ENCODE data around the gene CHD2. TPM values are rescaled to one million over a fixed set of nuclear protein-coding genes. Genes with fewer than 3 reads are reported as not detected.

The CHD2 gene
- total and polyA plus RNA-seq, 10 of the 15 experiments (the other 5 are each of a cell fraction or from before 2014, with no cell fraction given) = 38.1 to 94.7 (median 63.3) TPM

- H3K9ac ChIP-seq (ENCODE audit: control insufficient read depth, insufficient read depth, low read length) = no peak overlapping the region
- H2AFZ ChIP-seq (ENCODE audit: control insufficient read depth, low read depth, low read length) = no peak overlapping the region
- H4K20me1 ChIP-seq (ENCODE audit: control insufficient read depth, insufficient read depth) = no peaks in the 10 kb centered on the region
- SMC1A ChIA-PET (ENCODE audit: uncharacterized antibody, unreplicated experiment) = no interaction called here
- RAD21 ChIA-PET (ENCODE audit: unreplicated experiment) = no interaction called here
- no peak for ATAC-seq
- no peaks in the 10 kb centered on the region for H3K79me2 ChIP-seq (ENCODE audit: control insufficient read depth, insufficient read depth, low read length)
- H3K4me3 ChIP-seq = no peak overlapping the region
- 26% methylated on average over 30 of the region's 30 CpGs for WGBS (ENCODE audit: insufficient coverage, insufficient replicate concordance, low lambda C conversion rate, missing lambda C conversion rate)
- no peaks in the 10 kb centered on the region for H3K36me3 ChIP-seq (ENCODE audit: control insufficient read depth in 2 of 2, insufficient read depth in 2 of 2, low read length in 1 of 2)
- H3K4me1 ChIP-seq (ENCODE audit: control insufficient read depth, insufficient read depth, low read length) = no peaks in the 10 kb centered on the region
- H3K27ac ChIP-seq (ENCODE audit: control insufficient read depth, insufficient read depth) = no peak overlapping the region
- intact Hi-C loops (cut with micrococcal nuclease; ENCODE audit: unreplicated experiment) = no loop called here
- peaks cover 6 to 21% of the 10 kb centered on the region in 2 experiments; a peak in 3 of 4 replicates for H3K27me3 ChIP-seq (replicated peaks in 1 of 2; ENCODE audit: control insufficient read depth in 2 of 2, insufficient read depth in 2 of 2, low read length in 1 of 2)
- FAIRE-seq = no peak
- no peaks in the 10 kb centered on the region for H3K9me3 ChIP-seq (replicated peaks; ENCODE audit: control insufficient read depth, insufficient read depth, low read length)
- in situ Hi-C loops (cut with MboI) = no loop called here
- DNase-seq (ENCODE audit: low read depth, low spot score) = no peak
- no peak for TF ChIP-seq ZNF384 (IDR thresholded peaks at IDR 0.05; ENCODE audit: borderline replicate concordance, low read depth, low read length)
- no peak for TF ChIP-seq RB1 (IDR thresholded peaks at IDR 0.05; ENCODE audit: borderline replicate concordance)
- TF ChIP-seq, protein P1, sequence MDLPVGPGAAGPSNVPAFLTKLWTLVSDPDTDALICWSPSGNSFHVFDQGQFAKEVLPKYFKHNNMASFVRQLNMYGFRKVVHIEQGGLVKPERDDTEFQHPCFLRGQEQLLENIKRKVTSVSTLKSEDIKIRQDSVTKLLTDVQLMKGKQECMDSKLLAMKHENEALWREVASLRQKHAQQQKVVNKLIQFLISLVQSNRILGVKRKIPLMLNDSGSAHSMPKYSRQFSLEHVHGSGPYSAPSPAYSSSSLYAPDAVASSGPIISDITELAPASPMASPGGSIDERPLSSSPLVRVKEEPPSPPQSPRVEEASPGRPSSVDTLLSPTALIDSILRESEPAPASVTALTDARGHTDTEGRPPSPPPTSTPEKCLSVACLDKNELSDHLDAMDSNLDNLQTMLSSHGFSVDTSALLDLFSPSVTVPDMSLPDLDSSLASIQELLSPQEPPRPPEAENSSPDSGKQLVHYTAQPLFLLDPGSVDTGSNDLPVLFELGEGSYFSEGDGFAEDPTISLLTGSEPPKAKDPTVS (IDR thresholded peaks at IDR 0.05; ENCODE audit: low read depth, low read length) = no peak
- no peak for TF ChIP-seq TCF12 (IDR thresholded peaks at IDR 0.05; ENCODE audit: low read depth, low read length)
- TF ChIP-seq RAD21 (IDR thresholded peaks at IDR 0.05; ENCODE audit: insufficient read depth, low read depth, low read length) = no peak
- TF ChIP-seq HCFC1 (IDR thresholded peaks at IDR 0.05; ENCODE audit: low read length) = no peak
- TF ChIP-seq ZBED1 (IDR thresholded peaks at IDR 0.05; ENCODE audit: borderline replicate concordance) = no peak
- TF ChIP-seq MYC (IDR thresholded peaks at IDR 0.05; ENCODE audit: insufficient read depth, insufficient read length, insufficient replicate concordance, low read length, severe bottlenecking) = no peak
- no peak for TF ChIP-seq CBFB (IDR thresholded peaks at IDR 0.05; ENCODE audit: low read depth)
- TF ChIP-seq BCL11A (IDR thresholded peaks at IDR 0.05; ENCODE audit: low read depth, low read length) = no peak
- TF ChIP-seq EP300 (IDR thresholded peaks at IDR 0.05; ENCODE audit: borderline replicate concordance in 1 of 2, control insufficient read depth in 1 of 2, low read depth in 2 of 2, low read length in 2 of 2) = no peak
- no peak for TF ChIP-seq NR2F1 (conservative IDR thresholded peaks at IDR 0.05)
- TF ChIP-seq ZNF24 (IDR thresholded peaks at IDR 0.05) = no peak
- no peak for TF ChIP-seq HDAC2 (IDR thresholded peaks at IDR 0.05)
- no peak for TF ChIP-seq POU2F2 (IDR thresholded peaks at IDR 0.05; ENCODE audit: borderline replicate concordance, low read depth, low read length)
- no peak for TF ChIP-seq ZNF687 (IDR thresholded peaks at IDR 0.05)
- no peak for TF ChIP-seq ATF7 (IDR thresholded peaks at IDR 0.05; ENCODE audit: low read depth)
- TF ChIP-seq, protein P2, sequence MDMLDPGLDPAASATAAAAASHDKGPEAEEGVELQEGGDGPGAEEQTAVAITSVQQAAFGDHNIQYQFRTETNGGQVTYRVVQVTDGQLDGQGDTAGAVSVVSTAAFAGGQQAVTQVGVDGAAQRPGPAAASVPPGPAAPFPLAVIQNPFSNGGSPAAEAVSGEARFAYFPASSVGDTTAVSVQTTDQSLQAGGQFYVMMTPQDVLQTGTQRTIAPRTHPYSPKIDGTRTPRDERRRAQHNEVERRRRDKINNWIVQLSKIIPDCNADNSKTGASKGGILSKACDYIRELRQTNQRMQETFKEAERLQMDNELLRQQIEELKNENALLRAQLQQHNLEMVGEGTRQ (IDR thresholded peaks at IDR 0.05; ENCODE audit: borderline replicate concordance, low read depth, low read length) = no peak
- CTCF ChIA-PET = no interaction called here
- BruUV-seq (replicated peaks) = no TSS peak
- POLR2A ChIA-PET = no interaction called here
- no peak overlapping the region for H3K4me2 ChIP-seq (ENCODE audit: control insufficient read depth, insufficient read depth)
Measured at GRCh38 chr15:93073465-93073952, 173.4 kb downstream of the CHD2 start.

Data from GM12878 (cell line).